Activated CD8-positive, alpha-beta memory T cell treated with anti-CD3 and anti-CD28 coated beads for 36 hours (primary cell): ENCODE results near the gene AMBRA1. TPM values are rescaled to one million over a fixed set of nuclear protein-coding genes. Genes with fewer than 3 reads are reported as not detected.

Source experiments
- CTCF ChIA-PET: fragments of 350-600 bp; sonication (Branson Sonifier 250); formaldehyde crosslinking; loops from one replicate; lab custom pipeline; 2021; ENCODE audit warnings: antibody characterized with exemption; lab: Charles Lee
- POLR2A ChIA-PET: fragments of 350-600 bp; sonication (Branson Sonifier 250); formaldehyde crosslinking; loops from one replicate; lab custom pipeline; 2021; ENCODE audit warnings: antibody characterized with exemption; lab: Charles Lee
- total RNA-seq, 2 experiments: library from RNA; stranded (reverse); gene quantifications; one replicate each; pipeline ENCODE4 v1.2.3, GENCODE V29; 2021

The AMBRA1 gene
- total RNA-seq, 2 experiments from 2014 or later = 28.7 to 28.9 TPM

- POLR2A ChIA-PET = no interaction called here
- CTCF ChIA-PET = no interaction called here
These were observed 190.6 kb downstream of the AMBRA1 start for GRCh38 chr11:46402957-46403902.

GRCh38 chr11:46397526-46397925 lies 196.3 kb downstream of the AMBRA1 start:
- CTCF ChIA-PET = interaction anchor here (1.5 kb wide), 1 partner anchor 9 kb away, joined by 3 read pairs; no protein-coding TSS in a partner anchor
- POLR2A ChIA-PET = no interaction called here

- POLR2A ChIA-PET = interaction anchor here (0.7 kb wide), 1 partner anchor 29 kb away, joined by 4 read pairs; no protein-coding TSS in a partner anchor
These were observed 200.1 kb downstream of the AMBRA1 start for GRCh38 chr11:46393759-46394158.

GRCh38 chr11:46393231-46393616 lies 200.6 kb downstream of the AMBRA1 start:
- POLR2A ChIA-PET = interaction anchor here (0.7 kb wide), 1 partner anchor 29 kb away, joined by 4 read pairs; no protein-coding TSS in a partner anchor
- CTCF ChIA-PET = interaction anchor here (0.8 to 1.6 kb wide), 3 partner anchors 11 to 104 kb away, joined by 3 to 6 read pairs (median 4); no protein-coding TSS in a partner anchor

More at GRCh38 chr11:46393759-46394158, 200.1 kb downstream of the AMBRA1 start:
- CTCF ChIA-PET = no interaction called here

- CTCF ChIA-PET = interaction anchor here (0.8 to 1.6 kb wide), 9 partner anchors 9 to 137 kb away, joined by 3 to 7 read pairs (median 4); partner anchors contain the start of gene DGKZ
- POLR2A ChIA-PET = interaction anchor here (0.6 to 1.0 kb wide), 2 partner anchors 137 to 263 kb away, joined by 3 read pairs; no protein-coding TSS in a partner anchor
These were observed 201.2 kb downstream of the AMBRA1 start for GRCh38 chr11:46392421-46393230.

- CTCF ChIA-PET = interaction anchor here (0.8 to 1.6 kb wide), 10 partner anchors 8 to 137 kb away, joined by 3 to 7 read pairs (median 4); partner anchors contain the start of gene DGKZ
- POLR2A ChIA-PET = interaction anchor here (0.6 to 1.0 kb wide), 3 partner anchors 137 to 1142 kb away, joined by 3 to 11 read pairs (median 3); no protein-coding TSS in a partner anchor
These were observed 202.0 kb downstream of the AMBRA1 start, which contains the start of gene CHRM4 for GRCh38 chr11:46391578-46392420. Gene CHRM4, minus strand, starts transcription at chr11:46391776. Its CDS starts 5,219 bp downstream, at chr11:46386557.

GRCh38 chr11:46391186-46391577 lies 202.6 kb downstream of the AMBRA1 start:
- ChIA-PET POLR2A (no interaction called here), CTCF (interaction anchor here (0.9 to 1.3 kb wide), 3 partner anchors 8 to 33 kb away, joined by 3 to 4 read pairs (median 3); no protein-coding TSS in a partner anchor)

GRCh38 chr11:46390331-46391171 lies 203.3 kb downstream of the AMBRA1 start:
- CTCF ChIA-PET = interaction anchor here (1.0 to 3.7 kb wide), 7 partner anchors 12 to 143 kb away, joined by 3 to 14 read pairs (median 4); no protein-coding TSS in a partner anchor
- POLR2A ChIA-PET = no interaction called here

- CTCF ChIA-PET = interaction anchor here (0.6 to 3.7 kb wide), 12 partner anchors 12 to 159 kb away, joined by 3 to 14 read pairs (median 4); partner anchors contain the start of gene DGKZ
These were observed 204.1 kb downstream of the AMBRA1 start for GRCh38 chr11:46389450-46390330.

GRCh38 chr11:46388619-46389449 lies 205.0 kb downstream of the AMBRA1 start:
- POLR2A ChIA-PET = no interaction called here
- CTCF ChIA-PET = interaction anchor here (0.6 to 3.7 kb wide), 13 partner anchors 10 to 160 kb away, joined by 3 to 14 read pairs (median 4); partner anchors contain the start of gene DGKZ

More at GRCh38 chr11:46389450-46390330, 204.1 kb downstream of the AMBRA1 start:
- POLR2A ChIA-PET = no interaction called here

GRCh38 chr11:46387919-46388618 lies 205.8 kb downstream of the AMBRA1 start:
- ChIA-PET POLR2A (no interaction called here), CTCF (interaction anchor here (0.8 to 3.7 kb wide), 5 partner anchors 10 to 72 kb away, joined by 3 to 12 read pairs (median 4); no protein-coding TSS in a partner anchor)

GRCh38 chr11:46387456-46387855 lies 206.4 kb downstream of the AMBRA1 start:
- POLR2A ChIA-PET = no interaction called here

GRCh38 chr11:46386674-46387073 lies 207.1 kb downstream of the AMBRA1 start:
- POLR2A ChIA-PET = no interaction called here

More at GRCh38 chr11:46387456-46387855, 206.4 kb downstream of the AMBRA1 start:
- CTCF ChIA-PET = interaction anchor here (0.5 to 3.7 kb wide), 3 partner anchors 9 to 261 kb away, joined by 5 to 12 read pairs (median 10); no protein-coding TSS in a partner anchor

GRCh38 chr11:46386005-46386578 lies 207.7 kb downstream of the AMBRA1 start:
- CTCF ChIA-PET = no interaction called here

More at GRCh38 chr11:46386674-46387073, 207.1 kb downstream of the AMBRA1 start:
- CTCF ChIA-PET = interaction anchor here (0.5 to 3.7 kb wide), 3 partner anchors 8 to 261 kb away, joined by 5 to 12 read pairs (median 10); no protein-coding TSS in a partner anchor

More at GRCh38 chr11:46386005-46386578, 207.7 kb downstream of the AMBRA1 start:
- POLR2A ChIA-PET = no interaction called here
